DND-41 (cell line): ENCODE data around the gene PDPN.

Source experiments
- ATAC-seq: fragments of 200-7000 bp; cut with Tn5 transposase; 3 replicates; pipeline ENCODE4 v1.9.1; 2021; ENCODE audit warnings: low read depth; ENCODE audit not compliant: insufficient read depth
- DNase-seq: peaks from one replicate; pipeline ENCODE4 v3.0.0-alpha.2; 2020
- H2AFZ ChIP-seq: 2 replicates; pipeline ENCODE4 v1.6.0; 2012; ENCODE audit warnings: low read depth, low read length
- H3K27ac ChIP-seq: 2 replicates; pipeline ENCODE4 v1.5.1; 2012; ENCODE audit warnings: low read length, inconsistent platforms
- H3K27me3 ChIP-seq: fragments of 200-600 bp; sonication (generic); 2 replicates; pipeline ENCODE4 v1.6.0; 2012; ENCODE audit warnings: low read length, mild to moderate bottlenecking, inconsistent platforms; ENCODE audit not compliant: insufficient read depth, poor library complexity
- H3K36me3 ChIP-seq: 2 replicates; pipeline ENCODE4 v1.5.1; 2012; ENCODE audit warnings: low read length, inconsistent platforms; ENCODE audit not compliant: insufficient read depth
- H3K4me1 ChIP-seq: 2 replicates; pipeline ENCODE4 v1.5.1; 2012; ENCODE audit warnings: mild to moderate bottlenecking, low read length; ENCODE audit not compliant: insufficient read depth
- H3K4me2 ChIP-seq: 2 replicates; pipeline ENCODE4 v1.6.0; 2012; ENCODE audit warnings: mild to moderate bottlenecking, moderate library complexity, low read length, inconsistent platforms; ENCODE audit not compliant: insufficient read depth
- H3K4me3 ChIP-seq, 2 experiments: fragments of 200-600 bp in 1 of 2; shearing (Covaris generic) in 1 of 2; 2 replicates each; pipeline ENCODE4 v1.5.1; 2012 to 2016; ENCODE audit warnings: inconsistent platforms in 2 of 2, low read length in 2 of 2, mild to moderate bottlenecking in 2 of 2, low read depth in 1 of 2, moderate library complexity in 1 of 2
- H3K79me2 ChIP-seq: 2 replicates; pipeline ENCODE4 v1.6.0; 2012; ENCODE audit warnings: low read length, inconsistent platforms; ENCODE audit not compliant: insufficient read depth
- H3K9ac ChIP-seq: 2 replicates; pipeline ENCODE4 v1.6.0; 2012; ENCODE audit warnings: low read depth, mild to moderate bottlenecking, inconsistent platforms, low read length, moderate library complexity
- H3K9me3 ChIP-seq: 2 replicates; pipeline ENCODE4 v1.5.1; 2012; ENCODE audit warnings: low read length, moderate library complexity, mild to moderate bottlenecking, inconsistent platforms; ENCODE audit not compliant: insufficient read depth, severe bottlenecking
- H4K20me1 ChIP-seq: 2 replicates; pipeline ENCODE4 v1.6.0; 2012; ENCODE audit warnings: low read length; ENCODE audit not compliant: insufficient read depth
- CTCF ChIP-seq: IDR thresholded peaks from 2 replicates; pipeline ENCODE4 v1.5.1; 2012; ENCODE audit warnings: borderline replicate concordance, low read length, moderate library complexity, mild to moderate bottlenecking; ENCODE audit not compliant: poor library complexity, severe bottlenecking; ENCODE audit errors: extremely low read depth
- EZH2 ChIP-seq: IDR thresholded peaks from 3 replicates; pipeline ENCODE4 v1.6.1; 2012; ENCODE audit warnings: borderline replicate concordance, low read depth, mild to moderate bottlenecking, moderate library complexity, low read length, inconsistent platforms; ENCODE audit not compliant: severe bottlenecking

PDPN gene

GRCh38 chr1:13543451-13544220, 40.0 kb upstream of the PDPN start:
- Histone ChIP-seq H3K9me3 (no peaks in the 10 kb centered on the region), H3K79me2 (no peaks in the 10 kb centered on the region), H3K36me3 (no peaks in the 10 kb centered on the region), H3K4me1 (peaks cover 11% of the 10 kb centered on the region; the same call in 1 of the 2 replicates), H3K4me2 (no peak overlapping the region), H3K4me3 (no peak overlapping the region), H4K20me1 (no peaks in the 10 kb centered on the region), H3K27me3 (no peaks in the 10 kb centered on the region), H3K27ac (no peak overlapping the region), H3K9ac (no peak overlapping the region), H2AFZ (no peak overlapping the region)
- DNase-seq (no peak), ATAC-seq (no peak)
- TF ChIP-seq CTCF (no peak), EZH2 (no peak)

- H3K9ac ChIP-seq = no peak overlapping the region
- TF ChIP-seq CTCF = no peak
- no peak for TF ChIP-seq EZH2
- no peak overlapping the region for H2AFZ ChIP-seq
- no peak overlapping the region for H3K4me2 ChIP-seq
- no peaks in the 10 kb centered on the region for H3K36me3 ChIP-seq
- H3K27me3 ChIP-seq = no peaks in the 10 kb centered on the region
- DNase-seq (no peak), ATAC-seq (no peak)
- H3K4me1 ChIP-seq = peaks cover 6% of the 10 kb centered on the region; the same call in 1 of the 2 replicates
- no peaks in the 10 kb centered on the region for H3K9me3 ChIP-seq
- no peaks in the 10 kb centered on the region for H4K20me1 ChIP-seq
- no peaks in the 10 kb centered on the region for H3K79me2 ChIP-seq
- no peak overlapping the region for H3K27ac ChIP-seq
- no peak overlapping the region for H3K4me3 ChIP-seq
Observed at GRCh38 chr1:13544221-13544556, 39.4 kb upstream of the PDPN start.

GRCh38 chr1:13546791-13547190, 36.8 kb upstream of the PDPN start:
- Histone ChIP-seq H3K9me3 (no peaks in the 10 kb centered on the region), H3K9ac (no peak overlapping the region), H3K79me2 (no peaks in the 10 kb centered on the region), H3K27ac (no peak overlapping the region), H2AFZ (no peak overlapping the region), H3K4me1 (no peaks in the 10 kb centered on the region), H3K27me3 (no peaks in the 10 kb centered on the region), H4K20me1 (no peaks in the 10 kb centered on the region), H3K4me2 (no peak overlapping the region), H3K36me3 (no peaks in the 10 kb centered on the region), H3K4me3 (no peak overlapping the region)
- TF ChIP-seq CTCF (no peak), EZH2 (no peak)
- ATAC-seq (no peak), DNase-seq (no peak)

DNA sequence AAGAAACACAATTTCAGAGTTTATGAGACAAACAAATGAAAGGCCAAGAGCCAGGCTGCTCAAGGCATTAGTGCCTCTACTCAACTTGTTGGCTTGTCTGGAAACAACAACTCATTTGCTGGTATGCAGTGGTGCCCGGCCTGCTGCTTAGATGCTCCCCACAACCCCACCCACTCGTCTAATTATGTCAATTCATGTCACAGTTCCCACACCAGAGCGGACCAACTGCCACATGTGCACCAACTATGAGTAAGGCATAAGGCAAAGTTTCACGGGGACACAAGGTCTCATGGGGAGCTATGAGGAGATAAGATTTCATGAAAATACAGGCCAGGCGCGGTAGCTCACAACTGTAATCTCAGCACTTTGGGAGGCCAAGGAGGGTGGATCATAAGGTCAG, 35.4 kb upstream of the PDPN start:
- Histone ChIP-seq H3K4me1 (no peaks in the 10 kb centered on the region), H3K36me3 (no peaks in the 10 kb centered on the region), H4K20me1 (no peaks in the 10 kb centered on the region), H3K27me3 (no peaks in the 10 kb centered on the region), H3K27ac (no peak overlapping the region), H3K9me3 (no peaks in the 10 kb centered on the region), H3K9ac (no peak overlapping the region), H3K79me2 (no peaks in the 10 kb centered on the region), H2AFZ (no peak overlapping the region), H3K4me2 (no peak overlapping the region), H3K4me3 (no peak overlapping the region)
- DNase-seq = no peak
- no peak for TF ChIP-seq EZH2
- TF ChIP-seq CTCF = no peak
- no peak for ATAC-seq
